Body of pancreas (tissue), 4 donors: ENCODE measurements around the gene EFCAB11. TPM values are rescaled to one million over a fixed set of nuclear protein-coding genes. Genes with fewer than 3 reads are reported as not detected.

Source experiments
- ATAC-seq: fragments of 150-250 bp; one replicate; pipeline ENCODE4 v1.9.1; 2016
- DNase-seq, 4 donors: peaks; one replicate each; pipeline ENCODE4 v3.0.0-alpha.2; 2019
- H3K27ac ChIP-seq, 4 donors: fragments of 200-600 bp; sonication (generic); 1 replicate in 3 of 4; 2 replicates in 1 of 4; pipeline versions ENCODE4 v1.5.1 to v1.6.1; 2016 to 2019; ENCODE audit warnings: mild to moderate bottlenecking in 1 of 4, mixed read lengths in 1 of 4, moderate library complexity in 1 of 4
- H3K27me3 ChIP-seq, 2 donors: fragments of 200-600 bp; sonication (generic); one replicate each; pipeline ENCODE4 v1.6.0; 2016; ENCODE audit warnings: mild to moderate bottlenecking in 1 of 2
- H3K36me3 ChIP-seq, 2 donors: fragments of 200-600 bp; sonication (generic); replicated peaks in 1 of 2; 2 replicates each; pipeline ENCODE4 v1.5.1; 2016; ENCODE audit warnings: low read depth in 2 of 2; ENCODE audit not compliant: insufficient read depth in 1 of 2
- H3K4me1 ChIP-seq: fragments of 200-600 bp; sonication (generic); one replicate; pipeline ENCODE4 v1.6.0; 2016
- H3K4me3 ChIP-seq, 2 donors: fragments of 200-600 bp; sonication (generic); 1 replicate in 1 of 2; 2 replicates in 1 of 2; pipeline ENCODE4 v1.5.1; 2016 to 2019
- H3K9me3 ChIP-seq, 3 donors: fragments of 200-600 bp; sonication (generic); 1 replicate in 2 of 3; 2 replicates in 1 of 3; pipeline ENCODE4 v1.5.1; 2016
- CTCF ChIP-seq, 7 experiments: fragments of 450-650 bp in 4 of 7; fragments of 200-600 bp in 3 of 7; sonication (generic) in 3 of 7; IDR thresholded peaks; one replicate each; pipeline ENCODE4 v1.5.1; 2016 to 2019; ENCODE audit warnings: antibody characterized with exemption in 7 of 7
- POLR2A ChIP-seq, 3 donors: fragments of 450-650 bp; IDR thresholded peaks; one replicate each; pipeline ENCODE4 v1.6.1; 2016; ENCODE audit warnings: antibody characterized with exemption in 3 of 3, mild to moderate bottlenecking in 2 of 3
- WGBS, 2 donors: methylation state at CpG; one replicate each; pipeline ENCODE4 v1.1.5; 2017; 5-methylcytosine and 5-hydroxymethylcytosine counted together
- intact Hi-C: fragments of 100-400 bp; cut with DNase I; formaldehyde crosslinking; loops from one replicate; pipeline ENCODE4 v1.15.1; 2023
- total RNA-seq, 2 donors: library from RNA; depleted of rRNA; stranded (reverse); fragments of >200 nt; gene quantifications; one replicate each; pipeline ENCODE4 v1.1.0, GENCODE V29; 2016

Gene EFCAB11
- total RNA-seq, 2 donors from 2014 or later: 1.6 to 2.9 TPM

GRCh38 chr14:89844508-89844907 is 110.0 kb downstream of the EFCAB11 start:
- Histone ChIP-seq H3K27ac (no peak overlapping the region), H3K36me3 (no peaks in the 10 kb centered on the region), H3K4me3 (no peak overlapping the region), H3K4me1 (no peaks in the 10 kb centered on the region), H3K9me3 (no peaks in the 10 kb centered on the region), H3K27me3 (no peaks in the 10 kb centered on the region)
- no peak for TF ChIP-seq POLR2A (IDR thresholded peaks at IDR 0.05)
- no peak for TF ChIP-seq CTCF (IDR thresholded peaks at IDR 0.05)
- intact Hi-C loops: no loop called here
- ATAC-seq (no peak), DNase-seq (no peak)
- WGBS, 2 donors: 80 to 93% methylated on average over 1 of the region's 1 CpG

GRCh38 chr14:89842837-89843236 is 111.7 kb downstream of the EFCAB11 start:
- H3K27me3 ChIP-seq: no peaks in the 10 kb centered on the region
- no peak overlapping the region for H3K4me3 ChIP-seq
- no peaks in the 10 kb centered on the region for H3K4me1 ChIP-seq
- no peak overlapping the region for H3K27ac ChIP-seq
- 55 to 60% methylated on average over 3 of the region's 3 CpGs for WGBS, 2 donors
- H3K36me3 ChIP-seq: no peaks in the 10 kb centered on the region
- DNase-seq: no peak
- no peaks in the 10 kb centered on the region for H3K9me3 ChIP-seq
- TF ChIP-seq CTCF (IDR thresholded peaks at IDR 0.05) (no peak), POLR2A (IDR thresholded peaks at IDR 0.05) (no peak)
- intact Hi-C loops: no loop called here
- ATAC-seq: no peak

GRCh38 chr14:89841851-89842250 is 112.7 kb downstream of the EFCAB11 start:
- H3K4me3 ChIP-seq: no peak overlapping the region
- TF ChIP-seq CTCF (IDR thresholded peaks at IDR 0.05) (no peak), POLR2A (IDR thresholded peaks at IDR 0.05) (no peak)
- no peak for ATAC-seq
- no peaks in the 10 kb centered on the region for H3K9me3 ChIP-seq
- intact Hi-C loops: no loop called here
- no peaks in the 10 kb centered on the region for H3K4me1 ChIP-seq
- 87 to 97% methylated on average over 6 of the region's 6 CpGs for WGBS, 2 donors
- no peak overlapping the region for H3K27ac ChIP-seq
- DNase-seq: no peak
- H3K27me3 ChIP-seq: no peaks in the 10 kb centered on the region
- no peaks in the 10 kb centered on the region for H3K36me3 ChIP-seq

GRCh38 chr14:89836830-89837469 is 117.6 kb downstream of the EFCAB11 start:
- Histone ChIP-seq H3K36me3 (no peaks in the 10 kb centered on the region), H3K4me3 (no peak overlapping the region), H3K27me3 (no peaks in the 10 kb centered on the region), H3K9me3 (no peaks in the 10 kb centered on the region), H3K4me1 (no peaks in the 10 kb centered on the region), H3K27ac (no peak overlapping the region)
- intact Hi-C loops: no loop called here
- no peak for DNase-seq
- whole genome bisulfite sequencing, 2 donors: 87 to 88% methylated on average over 7 of the region's 7 CpGs
- no peak for ATAC-seq
- no peak for TF ChIP-seq CTCF (IDR thresholded peaks at IDR 0.05)
- TF ChIP-seq POLR2A (IDR thresholded peaks at IDR 0.05): no peak

- no peak overlapping the region for H3K4me3 ChIP-seq
- H3K27ac ChIP-seq: no peak overlapping the region
- no peak for DNase-seq
- TF ChIP-seq CTCF (IDR thresholded peaks at IDR 0.05) (no peak), POLR2A (IDR thresholded peaks at IDR 0.05) (no peak)
- no peak for ATAC-seq
- no peaks in the 10 kb centered on the region for H3K9me3 ChIP-seq
- H3K27me3 ChIP-seq: no peaks in the 10 kb centered on the region
- intact Hi-C loops: no loop called here
- H3K4me1 ChIP-seq: no peaks in the 10 kb centered on the region
- no peaks in the 10 kb centered on the region for H3K36me3 ChIP-seq
Measured at GRCh38 chr14:89833661-89834060, 120.9 kb downstream of the EFCAB11 start.
